SK-N-MC (cell line): Measurements from ENCODE around the gene MYL10.
"Not testable (repeated sequence)": the region's sequence is repeated elsewhere in the genome, so short reads cannot be mapped to it uniquely, and the experiment has no call there.

Experiments
- DNase-seq: peaks from one replicate; pipeline ENCODE4 v3.0.0-alpha.2; 2011; ENCODE audit warnings: low read depth, low spot score
- H3K27ac ChIP-seq: fragments of 200-600 bp; sonication (generic); 2 replicates; pipeline ENCODE4 v1.5.1; 2016; ENCODE audit warnings: mixed run types
- H3K36me3 ChIP-seq: fragments of 200-600 bp; sonication (generic); 2 replicates; pipeline ENCODE4 v1.6.1; 2017; ENCODE audit warnings: antibody characterized with exemption, low read length, mixed read lengths; ENCODE audit not compliant: insufficient read depth
- H3K4me3 ChIP-seq: fragments of 200-600 bp; sonication (generic); 2 replicates; pipeline ENCODE4 v1.5.1; 2016
- H3K9ac ChIP-seq: fragments of 200-600 bp; sonication (generic); 2 replicates; pipeline ENCODE4 v1.8.0; 2017; ENCODE audit warnings: mixed run types, mixed read lengths; ENCODE audit not compliant: insufficient read length
- H3K9me3 ChIP-seq: fragments of 200-600 bp; sonication (generic); 2 replicates; pipeline ENCODE4 v1.6.1; 2017; ENCODE audit warnings: low read depth, mild to moderate bottlenecking, antibody characterized with exemption, low read length, moderate library complexity, mixed read lengths
- EZH2 ChIP-seq: fragments of 200-600 bp; sonication (generic); IDR thresholded peaks from one replicate; pipeline ENCODE4 v1.6.1; 2017; ENCODE audit warnings: antibody characterized with exemption
- FOXP2 ChIP-seq: optimal IDR thresholded peaks from 2 replicates; pipeline ENCODE3; 2011; ENCODE audit warnings: mild to moderate bottlenecking, moderate library complexity; ENCODE audit not compliant: insufficient read depth; ENCODE audit errors: extremely low read length, control extremely low read depth
- POLR2AphosphoS5 ChIP-seq: IDR thresholded peaks from 2 replicates; pipeline ENCODE4 v1.6.1; 2012; ENCODE audit warnings: mild to moderate bottlenecking, low read depth, low read length, borderline replicate concordance

Gene MYL10

GRCh38 chr7:101645951-101646350 is 16.9 kb upstream of the MYL10 start:
- no peaks in the 10 kb centered on the region for H3K9me3 ChIP-seq
- H3K36me3 ChIP-seq: no peaks in the 10 kb centered on the region
- no peak for TF ChIP-seq FOXP2
- no peak overlapping the region for H3K4me3 ChIP-seq
- no peak overlapping the region for H3K27ac ChIP-seq
- H3K9ac ChIP-seq: no peak overlapping the region
- no peak for DNase-seq

- DNase-seq: no peak
- no peak for TF ChIP-seq FOXP2
- TF ChIP-seq EZH2: no peak
- no peak for TF ChIP-seq POLR2AphosphoS5
- Histone ChIP-seq H3K9me3 (no peaks in the 10 kb centered on the region), H3K36me3 (no peaks in the 10 kb centered on the region), H3K4me3 (no peak overlapping the region), H3K27ac (no peak overlapping the region), H3K9ac (no peak overlapping the region)
These were observed 15.8 kb upstream of the MYL10 start for GRCh38 chr7:101644879-101645278.

DNA sequence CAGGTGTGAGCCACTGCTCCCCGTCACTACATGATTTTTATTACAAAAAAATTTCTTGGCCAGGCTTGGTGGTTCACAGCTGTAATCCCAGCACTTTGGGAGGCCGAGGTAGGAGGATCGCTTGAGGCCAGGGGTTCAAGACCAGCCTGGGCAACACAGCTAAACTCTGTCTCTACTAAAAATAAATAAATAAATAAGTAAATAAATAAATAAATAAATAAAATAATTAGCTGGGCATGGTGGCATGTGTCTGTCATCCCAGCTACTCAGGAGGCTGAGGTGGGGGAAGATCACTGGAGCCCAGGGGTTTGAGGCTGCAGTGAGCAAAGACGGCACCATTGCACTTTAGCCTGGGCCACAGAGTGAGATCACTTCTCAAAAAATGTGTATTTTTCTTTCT is 10.0 kb upstream of the MYL10 start:
- DNase-seq, H3K9me3 ChIP-seq, H3K27ac ChIP-seq, H3K4me3 ChIP-seq, H3K36me3 ChIP-seq, H3K9ac ChIP-seq: not testable (repeated sequence)

GRCh38 chr7:101636822-101637623 is 7.9 kb upstream of the MYL10 start:
- Histone ChIP-seq H3K4me3 (no peak overlapping the region), H3K9me3 (no peaks in the 10 kb centered on the region), H3K36me3 (no peaks in the 10 kb centered on the region), H3K9ac (no peak overlapping the region), H3K27ac (peak overlapping the region; percentile 67; the same call in 1 of the 2 replicates)
- TF ChIP-seq POLR2AphosphoS5 (no peak), EZH2 (no peak)
- no peak for DNase-seq

- Histone ChIP-seq H3K27ac (peak overlapping the region; percentile 87), H3K9me3 (no peaks in the 10 kb centered on the region), H3K4me3 (no peak overlapping the region), H3K36me3 (no peaks in the 10 kb centered on the region), H3K9ac (no peak overlapping the region)
- no peak for DNase-seq
- TF ChIP-seq FOXP2: no peak
- TF ChIP-seq POLR2AphosphoS5: no peak
- TF ChIP-seq EZH2: no peak
These were observed 6.4 kb upstream of the MYL10 start for GRCh38 chr7:101635484-101635883.

GRCh38 chr7:101634196-101634717 is 5.2 kb upstream of the MYL10 start:
- H3K9me3 ChIP-seq: no peaks in the 10 kb centered on the region
- no peak for TF ChIP-seq EZH2
- no peak for TF ChIP-seq POLR2AphosphoS5
- TF ChIP-seq FOXP2: no peak
- no peak overlapping the region for H3K4me3 ChIP-seq
- no peak for DNase-seq
- no peak overlapping the region for H3K27ac ChIP-seq
- H3K9ac ChIP-seq: no peak overlapping the region
- no peaks in the 10 kb centered on the region for H3K36me3 ChIP-seq

DNA sequence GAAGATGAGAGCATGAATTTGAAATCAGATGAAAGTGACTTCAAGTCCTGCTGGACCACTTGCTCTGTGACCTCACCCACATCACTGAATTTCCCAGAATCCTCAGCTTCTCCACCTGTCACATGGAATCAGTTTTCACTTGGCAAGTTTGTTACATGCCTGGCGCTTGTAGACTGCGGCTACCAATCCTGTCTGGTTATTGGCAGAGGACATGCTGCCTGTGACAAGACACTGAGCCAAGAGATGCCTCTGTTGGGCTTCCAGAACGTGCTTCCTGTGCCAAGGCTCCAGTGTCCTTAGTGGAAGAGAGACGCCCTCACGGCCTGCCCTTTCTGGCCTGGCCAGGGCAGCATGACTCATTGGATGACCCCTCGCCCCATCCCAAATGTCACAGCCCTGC is 4.4 kb upstream of the MYL10 start:
- H3K4me3 ChIP-seq: no peak overlapping the region
- no peaks in the 10 kb centered on the region for H3K36me3 ChIP-seq
- H3K9me3 ChIP-seq: no peaks in the 10 kb centered on the region
- TF ChIP-seq POLR2AphosphoS5 (no peak), EZH2 (no peak), FOXP2 (no peak)
- H3K27ac ChIP-seq: no peak overlapping the region
- H3K9ac ChIP-seq: no peak overlapping the region
- no peak for DNase-seq

DNA sequence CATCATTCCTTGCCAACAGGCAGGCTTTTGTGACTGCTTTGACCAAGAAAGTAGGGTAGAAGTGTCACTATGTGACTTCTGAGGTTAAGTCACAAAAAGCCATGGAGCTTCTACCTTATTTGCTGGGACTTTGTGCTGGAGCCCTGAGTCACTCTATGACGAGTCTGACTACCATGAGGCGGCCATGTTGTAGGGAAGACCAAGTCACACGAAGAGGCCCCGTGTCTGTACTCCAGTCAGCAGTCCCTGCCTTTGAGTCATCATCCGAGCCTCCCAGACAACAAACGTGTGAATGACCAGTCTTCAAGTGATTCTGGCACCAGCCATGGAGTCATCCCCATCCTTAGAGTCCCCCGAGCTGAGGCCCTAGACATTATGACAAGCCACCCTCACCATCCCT is 3.5 kb upstream of the MYL10 start:
- Histone ChIP-seq H3K27ac (no peak overlapping the region), H3K9me3 (no peaks in the 10 kb centered on the region), H3K36me3 (no peaks in the 10 kb centered on the region), H3K9ac (no peak overlapping the region), H3K4me3 (no peak overlapping the region)
- DNase-seq: no peak
- TF ChIP-seq FOXP2 (no peak), POLR2AphosphoS5 (no peak), EZH2 (no peak)

GRCh38 chr7:101631224-101631714 is 2.2 kb upstream of the MYL10 start:
- H3K36me3 ChIP-seq: no peaks in the 10 kb centered on the region
- H3K4me3 ChIP-seq: no peak overlapping the region
- H3K9me3 ChIP-seq: no peaks in the 10 kb centered on the region
- TF ChIP-seq FOXP2 (no peak), POLR2AphosphoS5 (no peak), EZH2 (no peak)
- no peak overlapping the region for H3K27ac ChIP-seq
- no peak overlapping the region for H3K9ac ChIP-seq
- no peak for DNase-seq
